ENCODE data around the gene LHX1. TPM values are rescaled to one million over a fixed set of nuclear protein-coding genes. Genes with fewer than 3 reads are reported as not detected.

LHX1 gene
- total and polyA plus RNA-seq, 4 donors: not detected

GRCh38 chr17:36929851-36930582 lies 7.3 kb upstream of the LHX1 start:
- no peak overlapping the region for H3K9ac ChIP-seq (ENCODE audit: low read depth in 1 of 2, low read length in 2 of 2)
- peaks cover 7 to 29% (median 13%) of the 10 kb centered on the region in 4 donors for H3K4me1 ChIP-seq (ENCODE audit: control insufficient read depth in 4 of 4, insufficient read depth in 4 of 4, low read length in 3 of 4)
- no peak for TF ChIP-seq HNF4A (conservative IDR thresholded peaks at IDR 0.05)
- TF ChIP-seq EGR1 (IDR thresholded peaks at IDR 0.05; ENCODE audit: low read depth in 2 of 2): no peak
- no peak for TF ChIP-seq NR2F2 (IDR thresholded peaks at IDR 0.05)
- no peak for TF ChIP-seq HNF4G (IDR thresholded peaks at IDR 0.05)
- TF ChIP-seq, protein P1, sequence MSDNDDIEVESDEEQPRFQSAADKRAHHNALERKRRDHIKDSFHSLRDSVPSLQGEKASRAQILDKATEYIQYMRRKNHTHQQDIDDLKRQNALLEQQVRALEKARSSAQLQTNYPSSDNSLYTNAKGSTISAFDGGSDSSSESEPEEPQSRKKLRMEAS (IDR thresholded peaks at IDR 0.05): no peak
- TF ChIP-seq TAF1 (conservative IDR thresholded peaks at IDR 0.05): no peak
- no peak for TF ChIP-seq GABPA (IDR thresholded peaks at IDR 0.05 in 1 of 2, conservative IDR thresholded peaks at IDR 0.05 in 1 of 2)
- no peak overlapping the region for H3K4me3 ChIP-seq (ENCODE audit: low read depth in 1 of 3, low read length in 3 of 3)
- H3K27me3 ChIP-seq (ENCODE audit: control insufficient read depth in 4 of 4, insufficient read depth in 4 of 4, low read length in 3 of 4): peaks cover 3 to 44% (median 24%) of the 10 kb centered on the region in 4 donors
- 56% methylated on average over 16 of the region's 16 CpGs for WGBS
- no peak overlapping the region for H3K27ac ChIP-seq (ENCODE audit: low read depth in 1 of 2, low read length in 2 of 2)
- H3K9me3 ChIP-seq (ENCODE audit: control insufficient read depth in 4 of 4, low read length in 3 of 4): no peaks in the 10 kb centered on the region
- H3K36me3 ChIP-seq (ENCODE audit: control insufficient read depth in 4 of 4, insufficient read depth in 3 of 4, low read depth in 1 of 4, low read length in 3 of 4): no peaks in the 10 kb centered on the region
- no peak for DNase-seq (ENCODE audit: low spot score)

GRCh38 chr17:36930583-36930900 lies 6.7 kb upstream of the LHX1 start:
- Histone ChIP-seq H3K4me1 (ENCODE audit: control insufficient read depth in 4 of 4, insufficient read depth in 4 of 4, low read length in 3 of 4) (peaks cover 8 to 33% (median 13%) of the 10 kb centered on the region in 4 donors), H3K36me3 (ENCODE audit: control insufficient read depth in 4 of 4, insufficient read depth in 3 of 4, low read depth in 1 of 4, low read length in 3 of 4) (no peaks in the 10 kb centered on the region), H3K27ac (ENCODE audit: low read depth in 1 of 2, low read length in 2 of 2) (no peak overlapping the region), H3K4me3 (ENCODE audit: low read depth in 1 of 3, low read length in 3 of 3) (no peak overlapping the region), H3K27me3 (ENCODE audit: control insufficient read depth in 4 of 4, insufficient read depth in 4 of 4, low read length in 3 of 4) (peaks cover 3 to 44% (median 28%) of the 10 kb centered on the region in 4 donors), H3K9ac (ENCODE audit: low read depth in 1 of 2, low read length in 2 of 2) (no peak overlapping the region), H3K9me3 (ENCODE audit: control insufficient read depth in 4 of 4, low read length in 3 of 4) (no peaks in the 10 kb centered on the region)
- DNase-seq (ENCODE audit: low spot score): no peak
- TF ChIP-seq EGR1 (IDR thresholded peaks at IDR 0.05; ENCODE audit: low read depth in 2 of 2) (no peak), ATF3 (IDR thresholded peaks at IDR 0.05) (no peak), HNF4G (IDR thresholded peaks at IDR 0.05) (no peak), RAD21 (IDR thresholded peaks at IDR 0.05) (no peak), CTCF (IDR thresholded peaks at IDR 0.05; ENCODE audit: low read depth, low read length, missing input control) (no peak), ZBTB33 (IDR thresholded peaks at IDR 0.05) (no peak), FOXA1 (IDR thresholded peaks at IDR 0.05) (no peak)
- WGBS: 86% methylated on average over 1 of the region's 1 CpG

DNA sequence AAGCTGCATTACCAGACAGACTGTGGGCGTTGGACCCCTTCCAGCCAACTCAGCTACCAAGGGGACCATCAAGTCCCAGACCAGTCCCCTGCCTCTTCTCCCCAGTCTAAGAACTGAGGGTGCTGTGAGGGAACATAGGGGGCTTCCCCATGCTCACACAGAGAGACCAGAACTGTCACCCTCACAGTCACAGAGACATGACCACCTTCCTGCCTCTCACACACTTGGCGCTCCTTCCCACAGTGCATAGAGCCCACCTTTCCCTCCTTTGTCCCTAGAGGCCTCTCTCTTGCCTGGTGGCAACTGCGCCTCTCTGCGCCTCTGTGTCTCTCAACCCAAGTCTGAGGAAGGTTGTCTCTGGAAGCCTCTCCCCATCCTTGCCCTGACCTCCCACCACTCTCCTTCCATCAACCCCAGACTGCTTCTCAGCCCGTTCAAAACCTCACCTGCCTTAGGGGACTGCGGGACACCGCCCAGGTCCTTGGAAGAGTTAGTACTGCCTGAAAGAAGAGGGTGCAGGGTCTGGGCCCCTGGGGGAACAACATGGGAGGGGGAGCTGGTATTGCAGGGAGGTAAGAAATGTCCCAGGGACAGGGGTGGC lies 6.1 kb upstream of the LHX1 start:
- peaks cover 12 to 39% (median 14%) of the 10 kb centered on the region in 4 donors for H3K4me1 ChIP-seq (ENCODE audit: control insufficient read depth in 4 of 4, insufficient read depth in 4 of 4, low read length in 3 of 4)
- H3K9ac ChIP-seq (ENCODE audit: low read depth in 1 of 2, low read length in 2 of 2): no peak overlapping the region
- no peak for DNase-seq (ENCODE audit: low spot score)
- no peak overlapping the region for H3K4me3 ChIP-seq (ENCODE audit: low read depth in 1 of 3, low read length in 3 of 3)
- no peak overlapping the region for H3K27ac ChIP-seq (ENCODE audit: low read depth in 1 of 2, low read length in 2 of 2)
- peaks cover 3 to 44% (median 29%) of the 10 kb centered on the region in 4 donors for H3K27me3 ChIP-seq (ENCODE audit: control insufficient read depth in 4 of 4, insufficient read depth in 4 of 4, low read length in 3 of 4)
- H3K9me3 ChIP-seq (ENCODE audit: control insufficient read depth in 4 of 4, low read length in 3 of 4): no peaks in the 10 kb centered on the region
- H3K36me3 ChIP-seq (ENCODE audit: control insufficient read depth in 4 of 4, insufficient read depth in 3 of 4, low read depth in 1 of 4, low read length in 3 of 4): no peaks in the 10 kb centered on the region
- 53% methylated on average over 7 of the region's 7 CpGs for WGBS
- no peak for TF ChIP-seq FOXA1 (IDR thresholded peaks at IDR 0.05)
- no peak for TF ChIP-seq TAF1 (conservative IDR thresholded peaks at IDR 0.05)
- TF ChIP-seq, protein P2, sequence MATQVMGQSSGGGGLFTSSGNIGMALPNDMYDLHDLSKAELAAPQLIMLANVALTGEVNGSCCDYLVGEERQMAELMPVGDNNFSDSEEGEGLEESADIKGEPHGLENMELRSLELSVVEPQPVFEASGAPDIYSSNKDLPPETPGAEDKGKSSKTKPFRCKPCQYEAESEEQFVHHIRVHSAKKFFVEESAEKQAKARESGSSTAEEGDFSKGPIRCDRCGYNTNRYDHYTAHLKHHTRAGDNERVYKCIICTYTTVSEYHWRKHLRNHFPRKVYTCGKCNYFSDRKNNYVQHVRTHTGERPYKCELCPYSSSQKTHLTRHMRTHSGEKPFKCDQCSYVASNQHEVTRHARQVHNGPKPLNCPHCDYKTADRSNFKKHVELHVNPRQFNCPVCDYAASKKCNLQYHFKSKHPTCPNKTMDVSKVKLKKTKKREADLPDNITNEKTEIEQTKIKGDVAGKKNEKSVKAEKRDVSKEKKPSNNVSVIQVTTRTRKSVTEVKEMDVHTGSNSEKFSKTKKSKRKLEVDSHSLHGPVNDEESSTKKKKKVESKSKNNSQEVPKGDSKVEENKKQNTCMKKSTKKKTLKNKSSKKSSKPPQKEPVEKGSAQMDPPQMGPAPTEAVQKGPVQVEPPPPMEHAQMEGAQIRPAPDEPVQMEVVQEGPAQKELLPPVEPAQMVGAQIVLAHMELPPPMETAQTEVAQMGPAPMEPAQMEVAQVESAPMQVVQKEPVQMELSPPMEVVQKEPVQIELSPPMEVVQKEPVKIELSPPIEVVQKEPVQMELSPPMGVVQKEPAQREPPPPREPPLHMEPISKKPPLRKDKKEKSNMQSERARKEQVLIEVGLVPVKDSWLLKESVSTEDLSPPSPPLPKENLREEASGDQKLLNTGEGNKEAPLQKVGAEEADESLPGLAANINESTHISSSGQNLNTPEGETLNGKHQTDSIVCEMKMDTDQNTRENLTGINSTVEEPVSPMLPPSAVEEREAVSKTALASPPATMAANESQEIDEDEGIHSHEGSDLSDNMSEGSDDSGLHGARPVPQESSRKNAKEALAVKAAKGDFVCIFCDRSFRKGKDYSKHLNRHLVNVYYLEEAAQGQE (IDR thresholded peaks at IDR 0.05): no peak
- no peak for TF ChIP-seq NR2F2 (IDR thresholded peaks at IDR 0.05)
- TF ChIP-seq GABPA (IDR thresholded peaks at IDR 0.05 in 1 of 2, conservative IDR thresholded peaks at IDR 0.05 in 1 of 2): no peak
- no peak for TF ChIP-seq ZBTB33 (IDR thresholded peaks at IDR 0.05)
- TF ChIP-seq EGR1 (IDR thresholded peaks at IDR 0.05; ENCODE audit: low read depth in 2 of 2): no peak
- TF ChIP-seq RXRA (IDR thresholded peaks at IDR 0.05): no peak
- TF ChIP-seq ATF3 (IDR thresholded peaks at IDR 0.05): no peak
